CD4-positive, alpha-beta T cell treated with Interleukin-4 for 1 hour (primary cell): ENCODE data around the gene ATF6B.
"Not testable (repeated sequence)": the region's sequence is repeated elsewhere in the genome, so short reads cannot be mapped to it uniquely, and the experiment has no call there.

Source experiments
- DNase-seq, 2 donors: peaks; one replicate each; pipeline ENCODE4 v3.0.0-alpha.2; 2020 to 2022

Gene ATF6B

GRCh38 chr6:32102255-32102654 lies 25.8 kb downstream of the ATF6B start:
- DNase-seq = no peak

GRCh38 chr6:32100251-32100650 lies 27.8 kb downstream of the ATF6B start:
- DNase-seq = not testable (repeated sequence)

GRCh38 chr6:32097364-32097763 lies 30.7 kb downstream of the ATF6B start:
- DNase-seq = no peak

GRCh38 chr6:32096394-32097258 lies 31.4 kb downstream of the ATF6B start:
- no peak for DNase-seq

- no peak for DNase-seq
Observed at GRCh38 chr6:32096087-32096393, 32.0 kb downstream of the ATF6B start.

GRCh38 chr6:32095338-32096086 lies 32.5 kb downstream of the ATF6B start:
- DNase-seq = no peak

GRCh38 chr6:32092760-32093497 lies 35.1 kb downstream of the ATF6B start:
- DNase-seq = no peak

GRCh38 chr6:32089082-32089828 lies 38.8 kb downstream of the ATF6B start:
- no peak for DNase-seq

- DNase-seq = no peak
Observed at GRCh38 chr6:32088487-32089049, 39.5 kb downstream of the ATF6B start.

GRCh38 chr6:32087574-32088486 lies 40.2 kb downstream of the ATF6B start:
- peak; percentile 65 to 74 for DNase-seq

GRCh38 chr6:32086661-32087573 lies 41.1 kb downstream of the ATF6B start:
- DNase-seq = no peak

GRCh38 chr6:32085759-32086459 lies 42.1 kb downstream of the ATF6B start:
- DNase-seq = no peak

- DNase-seq = no peak
Observed at GRCh38 chr6:32084780-32085179, 43.3 kb downstream of the ATF6B start.

GRCh38 chr6:32083812-32084768 lies 44.0 kb downstream of the ATF6B start:
- no peak for DNase-seq

GRCh38 chr6:32082935-32083334 lies 45.1 kb downstream of the ATF6B start:
- no peak for DNase-seq

- DNase-seq = no peak
Observed at GRCh38 chr6:32082478-32082877, 45.6 kb downstream of the ATF6B start.

GRCh38 chr6:32081168-32081990 lies 46.7 kb downstream of the ATF6B start:
- DNase-seq = no peak
